Measurements from ENCODE around the gene TYW5.

Gene TYW5

DNA sequence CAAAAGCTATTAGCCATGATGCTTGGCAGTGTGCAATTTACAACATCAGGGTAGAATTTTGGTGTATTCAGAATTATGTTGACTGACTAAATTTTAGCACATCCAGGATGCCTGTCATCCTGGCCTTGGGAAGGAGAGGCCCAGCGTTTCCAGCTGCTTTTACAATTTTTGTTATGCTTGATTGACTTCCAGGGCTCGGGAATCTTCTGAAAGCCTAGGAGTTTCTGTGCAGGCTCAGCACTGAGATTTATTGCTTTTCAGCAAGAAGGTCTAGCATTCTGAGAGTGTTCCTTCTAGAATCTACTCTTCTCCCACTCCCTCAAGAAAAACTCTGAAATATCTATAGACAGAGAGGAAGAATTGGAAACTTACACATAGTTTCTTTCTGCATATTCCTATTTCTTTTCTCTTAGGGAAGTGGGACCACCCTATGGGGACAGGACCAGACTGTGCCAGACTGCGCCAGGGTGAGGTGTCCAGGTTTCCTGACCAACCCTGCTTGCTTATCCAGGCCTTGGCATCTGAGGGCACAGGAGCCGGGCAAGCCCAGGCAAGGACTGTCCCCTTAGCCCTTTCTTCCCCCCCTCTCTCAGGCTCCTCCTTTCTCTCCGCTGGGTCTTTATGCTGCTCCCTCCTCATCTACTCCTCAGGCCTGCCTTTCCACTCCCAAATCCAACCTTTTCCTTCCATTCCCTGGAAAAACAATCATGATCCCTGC is 27.0 kb upstream of the TYW5 start:
- DNase-seq (no peak), ATAC-seq (no peak)
- Mint-ChIP-seq H3K27me3 (no peaks in the 10 kb centered on the region), H3K27ac (peak overlapping the region in 1 of 2 donors; percentile 22), H3K4me3 (no peak overlapping the region), H3K4me1 (peaks cover 30% of the 10 kb centered on the region), H3K9me3 (no peaks in the 10 kb centered on the region)

DNA sequence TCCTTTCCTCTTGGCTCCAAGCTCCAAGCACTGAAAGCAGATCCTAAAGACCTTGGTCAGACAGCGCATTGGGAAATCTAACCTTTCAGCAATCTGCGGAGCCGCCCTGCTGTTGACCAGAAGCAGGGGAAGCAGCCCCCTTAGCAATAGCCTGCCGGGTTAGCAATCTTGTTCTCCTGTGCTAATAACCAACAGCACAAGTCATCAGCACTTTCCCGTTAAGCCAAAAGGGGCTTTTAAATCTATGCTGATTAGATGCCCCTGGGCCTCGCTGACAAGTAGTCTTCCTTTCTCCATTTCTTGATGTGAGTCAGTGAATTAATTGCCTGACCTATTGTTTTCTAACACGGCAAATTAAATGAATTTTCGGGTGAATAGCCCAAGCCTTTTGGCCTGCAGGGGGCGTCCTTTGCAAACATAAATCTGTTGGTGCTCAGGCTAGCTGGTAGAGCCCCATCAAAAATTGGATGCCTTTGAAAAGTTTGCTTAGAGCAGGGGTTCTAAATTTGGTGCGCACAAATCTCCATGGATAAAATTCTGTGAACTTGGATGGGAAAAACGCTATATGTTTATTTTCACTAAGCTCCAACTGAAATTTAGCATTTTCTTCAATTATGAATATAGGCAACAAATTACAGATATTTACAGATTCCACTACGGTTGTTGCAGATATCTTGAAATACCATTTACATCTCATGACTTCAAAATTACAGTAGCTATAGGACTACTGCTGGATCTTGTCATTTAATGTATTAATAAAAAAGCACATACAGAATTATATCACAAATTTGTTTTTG is 24.7 kb upstream of the TYW5 start:
- H3K27ac Mint-ChIP-seq: no peak overlapping the region

DNA sequence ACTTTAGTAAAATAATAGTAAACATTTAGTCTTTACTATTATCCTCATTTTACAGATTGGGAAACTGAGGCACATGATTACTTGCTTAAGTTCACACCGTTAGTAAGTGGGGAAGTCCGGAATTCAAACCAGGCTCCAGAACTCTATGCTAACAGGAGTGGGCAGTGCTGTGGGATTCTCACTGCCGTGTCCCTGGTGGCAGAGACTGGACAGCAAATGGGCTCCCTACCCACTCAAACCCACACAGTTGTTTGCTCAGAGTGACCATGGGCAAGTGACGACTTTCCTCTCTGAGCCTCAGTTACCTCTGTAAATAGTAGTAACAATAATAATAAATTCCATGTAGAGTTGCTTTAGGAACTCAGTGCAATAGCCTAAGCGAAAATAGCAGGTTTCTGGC is 24.1 kb upstream of the TYW5 start:
- Mint-ChIP-seq H3K9me3 (no peaks in the 10 kb centered on the region), H3K27me3 (no peaks in the 10 kb centered on the region), H3K4me3 (no peak overlapping the region), H3K27ac (no peak overlapping the region), H3K4me1 (peaks cover 32% of the 10 kb centered on the region)
- ATAC-seq (no peak), DNase-seq (no peak)

More for the DNA sequence above, 24.7 kb upstream of the TYW5 start:
- H3K4me1 Mint-ChIP-seq: peaks cover 30% of the 10 kb centered on the region
- ATAC-seq (no peak), DNase-seq (peak; percentile 72 to 77)
- H3K27me3 Mint-ChIP-seq: no peaks in the 10 kb centered on the region
- no peaks in the 10 kb centered on the region for H3K9me3 Mint-ChIP-seq
- H3K4me3 Mint-ChIP-seq: peak overlapping the region; percentile 32 to 61

DNA sequence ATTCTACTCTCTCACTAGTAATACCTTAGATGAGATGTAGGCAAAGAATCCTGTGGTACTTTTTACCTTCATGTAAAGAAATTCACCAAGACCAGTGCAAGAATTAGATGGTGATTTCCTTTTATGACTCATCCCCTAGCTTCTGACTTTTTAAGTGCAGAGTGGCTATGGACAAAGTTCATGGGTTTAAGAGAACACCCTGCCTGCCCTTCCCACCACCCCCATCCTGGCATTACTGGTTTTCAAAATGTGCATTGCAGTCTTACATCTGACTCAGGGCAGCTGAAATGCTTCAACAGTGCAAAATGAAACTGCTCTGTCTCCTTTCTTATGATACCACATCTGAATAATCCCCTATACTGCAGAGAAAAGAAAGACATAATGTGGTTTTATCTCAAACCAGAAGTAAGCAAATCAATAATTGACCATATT is 22.7 kb upstream of the TYW5 start:
- H3K4me3 Mint-ChIP-seq: peak overlapping the region; percentile 10 to 19
- DNase-seq (peak; percentile 20 to 80), ATAC-seq (peak; percentile 95)
- H3K27ac Mint-ChIP-seq: peak overlapping the region in 1 of 2 donors; percentile 80
- no peaks in the 10 kb centered on the region for H3K9me3 Mint-ChIP-seq
- peaks cover 32% of the 10 kb centered on the region for H3K4me1 Mint-ChIP-seq
- no peaks in the 10 kb centered on the region for H3K27me3 Mint-ChIP-seq

DNA sequence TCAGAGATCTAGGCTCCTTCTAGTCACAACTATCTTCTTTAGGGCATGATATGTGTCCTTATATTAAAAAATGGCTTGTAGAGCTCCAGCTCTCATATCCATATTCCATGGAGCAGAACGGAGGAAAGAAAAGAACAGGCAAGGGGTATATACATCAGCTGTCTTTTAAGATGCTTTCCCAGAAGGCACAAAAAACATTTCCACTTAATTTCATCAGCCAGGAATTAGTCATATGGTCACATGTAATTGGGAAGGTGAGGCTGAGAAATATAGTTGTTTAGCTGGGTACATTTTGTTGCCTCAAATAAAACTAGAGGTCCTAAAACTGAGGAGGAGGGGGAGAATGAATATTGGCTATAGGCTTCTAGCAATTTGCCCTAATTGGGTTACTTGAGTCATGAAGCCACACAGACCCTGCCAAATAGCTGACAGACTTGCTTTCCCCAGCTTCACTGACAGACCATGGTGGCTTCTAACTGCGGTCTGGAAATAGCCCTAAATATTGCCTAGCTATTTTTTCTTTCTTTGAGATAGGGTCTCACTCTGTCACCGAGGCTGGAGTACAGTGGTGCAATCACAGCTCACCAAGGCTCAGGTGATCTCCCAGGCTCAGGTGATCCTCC is 20.1 kb upstream of the TYW5 start:
- ATAC-seq: no peak
- H3K4me3 Mint-ChIP-seq: no peak overlapping the region
- H3K27ac Mint-ChIP-seq: peak overlapping the region in 1 of 2 donors; percentile 84
- peaks cover 32% of the 10 kb centered on the region for H3K4me1 Mint-ChIP-seq
- no peaks in the 10 kb centered on the region for H3K27me3 Mint-ChIP-seq
- DNase-seq: no peak
- no peaks in the 10 kb centered on the region for H3K9me3 Mint-ChIP-seq

DNA sequence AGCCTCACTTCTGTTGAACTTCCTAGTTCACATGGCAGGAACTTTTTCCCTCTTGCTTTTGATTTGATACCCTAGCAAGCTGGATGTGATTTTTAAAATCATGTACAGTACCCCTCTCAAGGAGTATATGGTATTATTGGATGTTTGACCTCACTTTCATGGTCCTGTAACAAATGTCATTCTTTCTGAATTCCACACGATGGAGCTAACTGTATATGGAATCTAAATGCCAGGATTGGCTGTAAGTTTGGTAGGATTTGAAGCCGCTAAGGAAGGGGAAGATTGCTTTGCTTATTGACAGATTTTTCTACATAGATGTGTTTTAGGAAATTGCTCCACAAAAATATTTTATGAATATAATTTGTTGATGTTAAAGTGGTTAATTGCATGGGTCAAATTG is 18.4 kb upstream of the TYW5 start:
- no peak for DNase-seq
- ATAC-seq: no peak
- H3K27me3 Mint-ChIP-seq: no peaks in the 10 kb centered on the region
- no peak overlapping the region for H3K4me3 Mint-ChIP-seq
- no peak overlapping the region for H3K27ac Mint-ChIP-seq
- no peaks in the 10 kb centered on the region for H3K9me3 Mint-ChIP-seq
- H3K4me1 Mint-ChIP-seq: peaks cover 21% of the 10 kb centered on the region

DNA sequence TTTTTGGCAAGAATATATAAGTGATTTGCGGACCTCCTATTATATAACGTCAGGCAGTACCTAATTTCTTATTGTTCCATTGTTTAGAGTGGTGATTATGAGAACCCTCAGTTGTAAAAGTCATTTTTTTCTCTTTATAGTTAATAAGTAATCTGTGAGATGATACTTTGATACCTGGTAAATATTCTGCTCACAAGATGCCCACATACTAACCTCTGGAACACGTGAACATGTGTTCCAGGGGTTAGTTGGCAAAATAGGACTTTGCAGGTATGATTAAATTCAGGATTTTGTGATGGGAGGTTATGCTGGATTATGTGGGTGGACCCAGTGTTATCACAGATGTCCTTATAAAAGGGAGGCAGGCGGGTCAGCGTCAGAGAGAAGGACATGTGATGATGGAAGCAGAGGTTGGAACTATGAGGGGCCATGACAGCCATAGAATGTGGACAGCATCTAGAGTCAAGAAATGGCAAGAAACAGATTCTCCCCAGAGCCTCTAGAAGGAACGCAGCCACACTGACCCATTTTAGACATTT is 16.9 kb upstream of the TYW5 start:
- no peak for DNase-seq
- no peak overlapping the region for H3K4me3 Mint-ChIP-seq
- no peak for ATAC-seq
- no peaks in the 10 kb centered on the region for H3K9me3 Mint-ChIP-seq
- H3K4me1 Mint-ChIP-seq: peaks cover 6% of the 10 kb centered on the region
- H3K27ac Mint-ChIP-seq: peak overlapping the region in 1 of 2 donors; percentile 49
- H3K27me3 Mint-ChIP-seq: no peaks in the 10 kb centered on the region

DNA sequence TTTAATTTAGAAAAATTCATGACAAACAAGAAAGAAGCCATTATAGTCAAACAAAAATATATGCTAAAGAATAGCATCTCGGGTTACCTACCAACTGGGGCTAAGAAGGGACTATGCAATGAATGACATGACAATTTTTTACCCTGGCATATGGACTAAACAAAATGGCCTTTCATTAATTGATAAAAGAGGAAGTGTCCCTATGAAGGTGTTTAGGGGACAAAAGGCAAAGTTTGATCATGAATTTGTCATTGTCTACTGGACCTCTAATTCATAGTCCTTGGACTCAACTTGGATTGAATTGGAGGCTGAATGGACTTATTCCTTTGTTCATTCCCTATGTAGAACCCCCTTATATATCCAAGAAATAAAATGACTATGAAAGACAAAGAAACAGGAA is 12.8 kb upstream of the TYW5 start:
- Mint-ChIP-seq H3K4me3 (no peak overlapping the region), H3K27ac (no peak overlapping the region), H3K4me1 (no peaks in the 10 kb centered on the region), H3K27me3 (no peaks in the 10 kb centered on the region), H3K9me3 (no peaks in the 10 kb centered on the region)
- no peak for ATAC-seq
- no peak for DNase-seq

DNA sequence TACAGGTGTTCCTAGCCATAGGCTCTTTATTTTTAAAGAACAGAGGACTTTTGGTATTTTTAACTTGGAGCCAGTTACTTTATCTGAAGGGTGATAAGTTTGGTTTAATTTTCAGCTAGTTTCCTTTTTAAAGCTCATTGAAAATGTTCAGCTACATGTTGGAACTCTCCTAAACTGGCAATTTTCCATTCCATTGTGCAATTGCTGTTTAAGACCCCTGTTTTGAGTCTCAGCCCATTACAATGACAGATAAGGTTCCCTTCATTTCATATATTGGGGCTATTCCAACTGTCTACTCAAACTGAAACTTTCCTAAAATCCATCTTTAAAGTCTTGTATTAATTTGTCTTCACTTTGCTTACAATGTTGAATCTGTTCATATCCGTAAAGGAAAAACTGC is 11.7 kb upstream of the TYW5 start:
- no peak for DNase-seq
- Mint-ChIP-seq H3K27ac (no peak overlapping the region), H3K4me1 (peaks cover 5% of the 10 kb centered on the region)

DNA sequence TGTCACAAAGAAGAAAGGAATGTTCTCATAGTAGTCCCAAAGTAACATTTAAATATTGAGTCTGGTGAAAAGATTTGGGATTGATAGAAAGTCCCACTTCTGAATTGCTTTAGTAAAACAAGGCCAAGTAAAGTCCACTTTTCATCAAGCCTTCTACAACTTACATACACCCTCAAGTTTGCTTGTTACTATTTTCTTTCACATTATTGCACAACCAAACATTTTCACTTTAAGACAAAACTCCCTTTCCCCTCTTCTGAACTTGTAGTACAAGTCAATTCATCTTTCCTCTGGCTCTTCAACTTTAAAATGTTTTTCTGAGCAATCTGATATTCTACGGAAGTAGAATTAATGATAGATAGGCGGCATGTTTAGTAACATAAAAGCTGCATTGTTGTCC is 11.1 kb upstream of the TYW5 start:
- H3K27me3 Mint-ChIP-seq: no peaks in the 10 kb centered on the region
- H3K4me3 Mint-ChIP-seq: no peak overlapping the region
- no peaks in the 10 kb centered on the region for H3K9me3 Mint-ChIP-seq
- no peak for DNase-seq
- H3K4me1 Mint-ChIP-seq: peaks cover 11% of the 10 kb centered on the region
- no peak overlapping the region for H3K27ac Mint-ChIP-seq
- ATAC-seq: no peak

More for the DNA sequence above, 11.7 kb upstream of the TYW5 start:
- Mint-ChIP-seq H3K4me3 (no peak overlapping the region), H3K27me3 (no peaks in the 10 kb centered on the region), H3K9me3 (no peaks in the 10 kb centered on the region)
- ATAC-seq: no peak

DNA sequence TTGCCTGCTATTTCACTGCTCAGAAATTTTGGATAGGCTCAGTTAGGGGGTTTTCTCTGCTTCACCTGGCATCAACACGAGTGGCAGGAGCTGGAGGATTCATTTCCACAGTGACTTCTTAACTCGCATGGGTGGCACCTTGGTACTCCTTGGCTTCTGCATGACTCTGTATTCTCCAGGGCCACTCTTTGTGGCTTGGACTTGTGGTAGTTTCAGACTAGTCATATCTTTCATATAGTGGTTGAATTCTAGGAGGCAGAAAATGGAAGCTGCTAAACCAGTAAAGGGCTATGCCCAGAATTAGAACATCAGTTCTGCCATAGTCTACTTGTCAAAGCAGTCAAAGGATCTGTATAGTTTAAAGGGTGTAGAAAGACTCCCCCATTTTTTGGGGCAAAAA is 6.9 kb upstream of the TYW5 start:
- peaks cover 27% of the 10 kb centered on the region for H3K4me1 Mint-ChIP-seq
- H3K9me3 Mint-ChIP-seq: no peaks in the 10 kb centered on the region
- H3K4me3 Mint-ChIP-seq: no peak overlapping the region
- peak; percentile 95 for ATAC-seq
- peak overlapping the region in 1 of 2 donors; percentile 85 for H3K27ac Mint-ChIP-seq
- no peaks in the 10 kb centered on the region for H3K27me3 Mint-ChIP-seq
- DNase-seq: peak in 1 of 2 donors; percentile 20

DNA sequence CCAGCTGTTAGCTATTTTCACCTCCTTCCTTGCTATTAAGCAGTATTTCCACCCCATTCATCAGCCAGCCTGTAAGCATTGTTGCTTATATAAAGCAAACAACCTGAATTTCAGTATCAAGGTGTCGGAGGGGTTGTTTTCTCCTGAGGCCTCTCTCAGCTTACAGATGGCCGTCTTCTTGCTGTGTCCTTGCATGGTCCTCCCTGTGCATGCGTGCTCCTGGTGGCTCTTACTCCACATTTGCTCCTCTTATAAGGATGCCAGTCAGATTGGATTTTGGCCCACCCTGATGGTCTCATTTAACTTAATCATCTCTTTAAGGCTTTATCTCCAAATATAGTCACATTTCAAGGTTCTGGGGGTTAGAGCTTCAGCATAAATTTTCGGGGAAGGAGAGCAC is 2.7 kb upstream of the TYW5 start:
- H3K4me3 Mint-ChIP-seq: peak overlapping the region in 1 of 2 donors; percentile 54
- DNase-seq (no peak), ATAC-seq (no peak)
- H3K27me3 Mint-ChIP-seq: no peaks in the 10 kb centered on the region
- H3K4me1 Mint-ChIP-seq: peaks cover 50% of the 10 kb centered on the region
- no peaks in the 10 kb centered on the region for H3K9me3 Mint-ChIP-seq
- peak overlapping the region in 1 of 2 donors; percentile 73 for H3K27ac Mint-ChIP-seq

DNA sequence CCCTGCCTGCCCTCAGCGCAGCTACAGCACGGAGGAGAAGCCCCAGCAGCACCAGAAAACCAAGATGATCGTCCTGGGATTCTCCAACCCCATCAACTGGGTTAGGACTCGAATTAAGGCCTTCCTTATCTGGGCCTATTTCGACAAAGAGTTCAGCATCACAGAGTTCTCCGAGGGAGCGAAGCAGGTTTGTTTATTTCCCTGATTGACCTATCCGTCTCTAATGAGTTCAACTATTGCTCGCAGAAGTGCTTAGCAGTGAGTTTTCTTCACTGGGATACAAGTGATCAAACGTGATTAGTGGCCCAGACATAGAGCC is 730 bp upstream of the TYW5 start:
- Mint-ChIP-seq H3K9me3 (no peaks in the 10 kb centered on the region), H3K27ac (peak overlapping the region; percentile 97 to 99), H3K4me1 (peaks cover 48% of the 10 kb centered on the region), H3K4me3 (peak overlapping the region; percentile 99 to 100), H3K27me3 (no peaks in the 10 kb centered on the region)
- DNase-seq (no peak), ATAC-seq (no peak)

DNA sequence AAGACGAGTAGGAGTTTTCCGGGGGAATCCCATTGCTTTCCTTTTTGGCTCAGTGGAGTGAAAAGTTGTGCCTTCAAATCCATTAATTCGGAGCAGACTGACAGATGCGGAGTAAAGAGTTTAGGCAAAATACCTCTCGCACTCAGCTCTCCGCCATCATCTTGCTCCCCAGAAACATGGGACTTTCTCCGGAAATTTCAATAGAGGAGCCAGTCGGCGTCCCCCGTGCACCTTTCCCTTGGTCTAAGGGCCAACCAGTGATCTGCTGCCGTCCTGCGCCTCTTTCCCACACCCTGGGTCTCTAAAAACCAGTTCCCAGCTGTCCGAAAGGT is 318 bp downstream of the TYW5 start:
- H3K4me1 Mint-ChIP-seq: peaks cover 56% of the 10 kb centered on the region
- H3K27ac Mint-ChIP-seq: peak overlapping the region; percentile 97 to 99
- H3K9me3 Mint-ChIP-seq: no peaks in the 10 kb centered on the region
- no peaks in the 10 kb centered on the region for H3K27me3 Mint-ChIP-seq
- peak; percentile 67 for ATAC-seq
- H3K4me3 Mint-ChIP-seq: peak overlapping the region; percentile 99 to 100
- no peak for DNase-seq

DNA sequence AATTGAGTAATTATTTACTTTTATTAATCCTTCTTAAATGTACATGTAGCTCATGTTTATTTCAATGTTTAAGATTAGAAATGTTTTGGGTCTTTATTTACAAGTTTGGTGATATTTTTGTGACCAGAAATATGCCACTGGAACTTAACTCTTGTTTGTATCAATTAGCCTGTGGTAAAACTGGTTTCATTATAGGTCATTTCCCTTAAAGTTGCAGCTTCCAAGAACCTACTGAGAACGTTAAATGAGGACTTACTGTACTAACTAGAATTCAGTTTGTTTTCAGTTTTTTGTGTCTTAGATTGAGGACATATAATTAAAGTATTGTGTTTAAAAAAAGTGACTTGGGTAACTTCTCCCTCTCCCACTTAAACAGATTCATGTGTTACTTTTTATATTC is 4.3 kb downstream of the TYW5 start:
- Mint-ChIP-seq H3K9me3 (no peaks in the 10 kb centered on the region), H3K27ac (no peak overlapping the region), H3K27me3 (no peaks in the 10 kb centered on the region), H3K4me1 (peaks cover 30% of the 10 kb centered on the region), H3K4me3 (peak overlapping the region in 1 of 2 donors; percentile 62)
- no peak for DNase-seq
- ATAC-seq: no peak

DNA sequence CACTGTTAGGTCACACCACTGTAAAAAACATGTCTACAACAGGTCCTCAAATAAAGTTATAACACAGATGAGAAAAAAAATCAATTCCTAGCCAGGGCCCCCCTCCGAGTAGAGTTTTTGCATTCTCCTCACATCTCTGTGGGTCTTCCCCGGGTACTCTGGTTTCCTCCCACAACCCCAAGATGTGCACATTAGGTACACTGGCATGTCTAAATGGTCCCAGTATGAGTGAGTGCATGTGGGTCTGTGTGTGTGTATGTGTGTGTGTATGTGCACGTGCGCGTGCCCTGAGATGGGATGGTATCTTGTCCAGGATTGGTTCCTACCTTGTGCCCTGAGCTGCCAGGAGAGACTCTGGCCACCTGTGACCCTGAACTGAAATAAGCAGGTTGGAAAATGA is 4.9 kb downstream of the TYW5 start:
- no peaks in the 10 kb centered on the region for H3K9me3 Mint-ChIP-seq

More for the DNA sequence above, 4.9 kb downstream of the TYW5 start:
- DNase-seq (no peak), ATAC-seq (no peak)
- Mint-ChIP-seq H3K4me1 (peaks cover 34% of the 10 kb centered on the region), H3K27me3 (no peaks in the 10 kb centered on the region), H3K4me3 (peak overlapping the region in 1 of 2 donors; percentile 17), H3K27ac (no peak overlapping the region)

Measured in stimulated activated naive CD8-positive, alpha-beta T cell treated with anti-CD3 and anti-CD28 coated beads, Interleukin-15, amount 100 ng/mL, for 72 hours (primary cell).